GM19351 (cell line): ENCODE data around the gene FGF13.

Experiments
- ATAC-seq: cut with Tn5 transposase; IDR thresholded peaks from one replicate; pipeline ENCODE4 v1.9.1; 2021; ENCODE audit warnings: mild to moderate bottlenecking, moderate library complexity; ENCODE audit not compliant: unreplicated experiment

FGF13 gene

DNA sequence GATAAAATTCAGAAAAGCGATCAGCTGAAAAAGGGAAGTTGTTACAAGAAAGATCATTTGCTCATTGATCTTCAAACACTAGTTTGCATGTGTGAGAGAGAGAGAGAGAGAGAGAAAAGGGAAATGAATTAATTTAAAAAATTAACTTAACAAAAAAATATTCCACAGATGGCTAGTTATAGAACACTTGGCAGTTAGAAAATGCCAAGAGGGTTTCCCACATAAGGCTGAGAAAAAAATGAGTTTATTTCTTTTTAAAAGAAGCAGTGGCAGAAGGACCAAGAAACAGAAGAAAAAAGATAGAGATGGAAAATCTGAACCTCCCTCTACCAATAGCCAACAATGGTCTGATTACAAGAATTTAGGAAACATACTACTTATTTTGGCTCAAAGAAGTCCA is 47.1 kb downstream of the FGF13 start:
- ATAC-seq: no peak

DNA sequence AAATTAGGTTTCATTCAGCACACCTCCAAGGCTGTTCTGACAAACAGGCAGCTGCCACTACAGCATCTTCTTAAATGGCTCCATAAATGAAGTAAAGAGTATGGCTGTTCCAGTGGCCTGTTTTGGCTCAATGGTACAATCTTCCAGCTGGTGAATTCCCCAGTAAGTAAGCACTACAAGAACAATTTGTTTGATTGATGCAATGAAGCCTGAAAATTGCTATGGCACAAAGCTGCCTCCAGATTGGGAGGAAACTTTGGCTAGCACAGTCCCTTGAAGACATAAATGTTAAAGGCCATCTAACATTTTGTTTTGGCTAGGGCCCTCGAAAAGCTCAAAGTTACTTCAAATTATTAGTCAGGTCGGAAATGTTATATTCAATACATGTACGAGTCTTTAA is 47.5 kb downstream of the FGF13 start:
- no peak for ATAC-seq

DNA sequence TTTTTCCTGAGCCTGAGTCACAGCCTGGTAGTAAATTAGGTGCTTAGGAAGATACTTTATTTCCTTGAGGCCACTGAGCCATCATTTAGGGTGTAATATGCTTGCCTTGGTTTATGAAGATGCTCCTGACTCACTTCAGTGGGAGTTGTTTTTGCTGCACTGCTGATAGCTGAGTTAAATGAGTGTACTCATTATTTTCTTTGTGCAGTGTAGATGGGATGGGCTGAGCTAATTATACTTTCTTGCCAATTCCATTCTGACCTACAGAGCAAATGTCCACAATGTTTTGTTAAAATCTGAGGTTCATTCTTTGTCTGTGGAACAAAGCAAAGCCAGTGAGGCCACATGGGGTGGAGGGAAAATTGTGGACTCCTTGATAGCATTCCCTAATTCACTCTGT is 60.0 kb downstream of the FGF13 start:
- ATAC-seq: no peak

DNA sequence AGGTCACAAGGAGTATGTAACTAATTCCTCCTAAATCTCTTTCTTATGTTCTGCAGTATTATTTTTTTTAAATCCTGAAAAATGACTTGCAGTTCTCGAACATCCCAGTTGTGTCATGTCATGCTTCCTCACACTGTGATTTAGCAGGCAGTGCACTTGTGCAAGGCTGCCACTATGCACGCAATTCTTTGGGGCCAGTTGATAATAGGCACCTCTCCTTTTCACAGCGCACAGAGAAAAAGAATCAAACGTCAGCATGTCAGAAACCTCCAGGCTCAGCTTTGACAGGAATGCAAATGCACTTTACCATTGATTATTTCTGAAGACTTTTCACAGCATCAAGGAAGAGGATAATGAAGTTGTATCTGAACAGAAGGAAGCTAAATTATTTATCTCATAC is 62.9 kb downstream of the FGF13 start:
- no peak for ATAC-seq

DNA sequence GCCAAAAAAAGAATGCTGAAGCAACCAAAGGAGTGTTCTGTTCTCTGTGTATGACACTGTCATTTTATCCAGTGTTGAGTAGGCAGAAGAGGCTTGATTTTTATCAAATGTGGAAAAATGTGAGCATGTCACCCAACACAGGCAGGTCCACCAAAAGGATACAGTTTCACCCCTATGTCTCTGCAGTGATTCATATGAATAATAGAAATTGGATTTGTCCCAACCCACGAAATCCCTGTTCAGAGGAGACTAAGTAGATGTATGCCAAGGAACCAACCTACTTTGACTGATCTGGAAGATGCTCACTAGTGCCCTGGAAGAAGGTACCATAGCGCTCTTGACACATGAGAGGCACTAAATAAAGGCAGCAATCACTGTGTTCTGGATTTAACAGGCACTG is 72.5 kb downstream of the FGF13 start:
- no peak for ATAC-seq
